GM23248 (cell line): ENCODE measurements around the gene RGN.

ENCODE experiments used
- EZH2 ChIP-seq: fragments of 200-600 bp; sonication (generic); IDR thresholded peaks from 2 replicates; pipeline ENCODE4 v1.6.1; 2018; ENCODE audit warnings: antibody characterized with exemption, mild to moderate bottlenecking; ENCODE audit not compliant: insufficient read depth, poor library complexity, severe bottlenecking
- EZH2phosphoT487 ChIP-seq: fragments of 200-600 bp; sonication (generic); IDR thresholded peaks from 2 replicates; pipeline ENCODE4 v1.6.1; 2018; ENCODE audit warnings: antibody characterized with exemption, moderate library complexity, mild to moderate bottlenecking, low read depth; ENCODE audit not compliant: insufficient read depth

- TF ChIP-seq EZH2phosphoT487 (no peak), EZH2 (no peak)
Observed at GRCh38 chrX:47138171-47138570, 59.9 kb downstream of the RGN start.
